VCaP (cell line): ENCODE results near the gene VIPR2.
"Not testable (repeated sequence)": the region's sequence is repeated elsewhere in the genome, so short reads cannot be mapped to it uniquely, and the experiment has no call there.

ENCODE experiments used
- H3K27ac ChIP-seq: fragments of 450-650 bp; 2 replicates; pipeline ENCODE4 v1.5.1; 2017
- TF ChIP-seq, protein P1 (sequence below): fragments of 450-650 bp; conservative IDR thresholded peaks from 2 replicates; pipeline ENCODE4 v1.5.1; 2017; ENCODE audit warnings: mild to moderate bottlenecking, moderate library complexity

Gene VIPR2

DNA sequence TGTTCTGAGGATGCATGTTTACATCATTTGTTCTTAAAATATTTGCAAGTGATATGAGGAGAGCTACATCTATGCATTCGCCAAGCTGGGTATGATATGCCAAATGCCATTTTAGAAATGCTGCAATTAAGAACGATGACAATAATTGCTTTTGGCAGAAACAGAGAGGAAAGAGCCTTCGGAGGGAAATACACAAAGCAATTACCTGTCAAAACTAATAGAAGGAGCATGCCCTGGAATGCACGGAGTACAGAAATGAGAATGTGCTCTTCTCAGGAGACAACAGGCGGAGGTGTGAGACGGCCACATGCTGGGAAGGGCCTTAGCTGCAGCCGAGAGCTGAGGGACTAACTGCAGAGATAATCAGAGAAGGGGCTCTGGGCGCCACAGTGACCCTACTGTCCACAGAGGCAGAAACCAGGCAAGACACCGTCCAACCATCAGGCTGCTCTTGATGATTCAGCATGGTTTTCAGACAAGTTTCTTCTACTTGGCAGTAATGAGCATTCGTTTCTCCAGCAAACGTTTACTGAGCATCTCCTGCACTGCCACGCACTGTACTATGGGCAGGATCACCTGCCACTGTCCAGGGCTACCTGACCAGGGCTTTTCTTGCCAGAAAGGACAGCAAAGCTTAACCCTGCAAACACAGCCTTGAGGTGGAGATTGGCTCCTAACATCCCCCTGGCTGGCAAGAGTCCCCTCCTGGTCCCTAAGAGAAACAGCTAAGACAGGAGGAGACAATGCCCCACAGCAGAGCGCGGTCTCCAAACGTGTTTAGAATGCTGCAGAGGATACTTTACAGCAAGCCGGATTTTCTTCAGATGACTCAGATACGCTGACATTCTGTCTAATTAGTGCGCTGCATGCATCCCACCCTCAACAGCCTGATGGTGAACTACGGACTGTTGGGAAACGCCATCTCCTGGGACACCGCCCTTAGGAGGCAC lies 18.1 kb downstream of the VIPR2 start:
- TF ChIP-seq, protein P1, sequence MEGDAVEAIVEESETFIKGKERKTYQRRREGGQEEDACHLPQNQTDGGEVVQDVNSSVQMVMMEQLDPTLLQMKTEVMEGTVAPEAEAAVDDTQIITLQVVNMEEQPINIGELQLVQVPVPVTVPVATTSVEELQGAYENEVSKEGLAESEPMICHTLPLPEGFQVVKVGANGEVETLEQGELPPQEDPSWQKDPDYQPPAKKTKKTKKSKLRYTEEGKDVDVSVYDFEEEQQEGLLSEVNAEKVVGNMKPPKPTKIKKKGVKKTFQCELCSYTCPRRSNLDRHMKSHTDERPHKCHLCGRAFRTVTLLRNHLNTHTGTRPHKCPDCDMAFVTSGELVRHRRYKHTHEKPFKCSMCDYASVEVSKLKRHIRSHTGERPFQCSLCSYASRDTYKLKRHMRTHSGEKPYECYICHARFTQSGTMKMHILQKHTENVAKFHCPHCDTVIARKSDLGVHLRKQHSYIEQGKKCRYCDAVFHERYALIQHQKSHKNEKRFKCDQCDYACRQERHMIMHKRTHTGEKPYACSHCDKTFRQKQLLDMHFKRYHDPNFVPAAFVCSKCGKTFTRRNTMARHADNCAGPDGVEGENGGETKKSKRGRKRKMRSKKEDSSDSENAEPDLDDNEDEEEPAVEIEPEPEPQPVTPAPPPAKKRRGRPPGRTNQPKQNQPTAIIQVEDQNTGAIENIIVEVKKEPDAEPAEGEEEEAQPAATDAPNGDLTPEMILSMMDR = no peak
- no peak overlapping the region for H3K27ac ChIP-seq

DNA sequence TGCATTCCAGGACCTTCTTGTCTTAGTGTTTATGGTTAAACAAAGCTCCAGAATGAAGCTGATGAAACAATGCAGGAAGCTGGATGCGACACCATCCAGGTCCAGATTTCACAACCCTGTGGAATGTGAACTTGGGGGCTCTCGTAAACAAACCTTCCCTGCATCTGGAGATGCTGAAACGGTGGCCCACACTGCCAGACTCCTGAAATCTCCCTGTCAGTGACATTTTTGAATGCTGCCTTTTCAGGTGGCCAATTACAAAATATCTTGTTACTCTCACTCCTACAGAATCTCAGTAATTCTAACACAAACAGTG lies 18.8 kb downstream of the VIPR2 start:
- H3K27ac ChIP-seq = no peak overlapping the region
- TF ChIP-seq, protein P1 = no peak

DNA sequence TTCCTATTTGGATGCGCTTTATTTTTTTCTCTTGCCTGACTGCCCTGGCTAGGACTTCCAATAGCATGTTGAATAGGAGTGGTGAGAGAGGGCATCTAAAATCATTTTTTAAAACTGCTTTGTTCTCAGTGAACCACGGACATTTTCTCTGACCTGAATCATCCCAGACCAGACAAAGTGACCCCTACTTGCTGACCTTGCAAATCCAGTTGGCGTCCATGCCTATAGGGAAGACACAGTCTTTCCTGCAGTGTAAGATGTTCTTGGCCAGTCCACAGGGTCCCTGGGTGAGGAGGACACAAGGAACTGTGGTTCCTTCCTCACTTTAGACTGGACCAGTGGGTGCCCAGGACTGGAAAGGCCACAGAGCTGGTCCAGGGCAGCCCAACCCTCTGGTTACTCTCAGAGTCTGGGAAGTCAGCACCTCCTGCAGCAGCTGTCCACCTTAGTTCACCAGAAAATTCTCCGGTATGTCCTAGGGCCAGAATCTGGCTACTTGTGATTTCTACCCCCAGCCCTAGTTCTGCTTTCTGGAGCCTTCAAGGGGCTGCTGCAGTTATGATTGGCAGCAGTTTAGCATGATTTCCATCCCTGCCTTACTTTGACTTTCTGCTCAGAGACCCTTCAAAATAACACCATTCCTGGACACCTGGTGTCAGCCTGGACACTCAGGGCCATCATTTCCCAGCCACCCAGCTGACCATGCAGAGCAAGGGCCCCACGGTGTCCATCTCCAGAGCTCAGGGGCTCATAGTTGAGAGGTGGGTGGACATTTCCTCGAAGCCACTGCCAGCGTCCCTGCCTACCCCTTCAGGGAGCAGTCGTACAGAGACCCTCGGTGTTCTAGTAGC lies 19.3 kb downstream of the VIPR2 start:
- no peak overlapping the region for H3K27ac ChIP-seq
- TF ChIP-seq, protein P1 = no peak

DNA sequence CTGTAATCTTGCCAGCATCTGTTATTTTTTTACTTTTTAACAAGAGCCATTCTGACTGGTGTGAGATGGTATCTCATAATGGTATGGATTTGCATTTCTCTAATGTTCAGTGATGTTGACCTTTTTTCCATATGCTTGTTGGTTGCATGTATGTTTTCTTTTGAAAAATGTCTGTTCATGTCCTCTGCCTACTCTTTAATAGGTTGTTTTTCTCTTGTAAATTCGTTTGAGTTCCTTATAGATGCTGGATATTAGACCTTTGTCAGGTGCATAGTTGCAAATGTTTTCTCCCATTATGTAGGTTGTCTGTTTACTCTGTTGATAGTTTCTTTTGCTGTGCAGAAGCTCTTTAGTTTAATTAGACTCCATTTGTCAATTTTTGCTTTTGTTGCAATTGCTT lies 20.9 kb downstream of the VIPR2 start:
- not testable (repeated sequence) for H3K27ac ChIP-seq

DNA sequence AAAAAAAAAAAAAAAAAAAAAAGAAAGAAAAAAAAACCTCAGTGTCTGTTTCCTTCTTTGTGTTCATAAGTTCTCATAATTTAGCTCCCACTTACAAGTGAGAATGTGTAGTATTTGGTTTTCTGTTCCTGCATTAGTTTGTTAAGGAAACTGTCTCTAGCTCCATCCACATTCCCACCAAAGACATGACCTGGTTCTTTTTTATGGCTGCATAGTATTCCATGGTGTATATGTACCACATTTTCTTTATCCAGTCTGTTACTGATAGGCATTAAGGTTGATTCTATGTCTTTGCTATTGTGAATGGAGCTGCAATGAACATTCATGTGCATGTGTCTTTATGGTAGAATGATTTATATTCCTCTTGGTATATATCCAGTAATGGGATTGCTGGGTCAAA lies 21.4 kb downstream of the VIPR2 start:
- H3K27ac ChIP-seq = not testable (repeated sequence)

DNA sequence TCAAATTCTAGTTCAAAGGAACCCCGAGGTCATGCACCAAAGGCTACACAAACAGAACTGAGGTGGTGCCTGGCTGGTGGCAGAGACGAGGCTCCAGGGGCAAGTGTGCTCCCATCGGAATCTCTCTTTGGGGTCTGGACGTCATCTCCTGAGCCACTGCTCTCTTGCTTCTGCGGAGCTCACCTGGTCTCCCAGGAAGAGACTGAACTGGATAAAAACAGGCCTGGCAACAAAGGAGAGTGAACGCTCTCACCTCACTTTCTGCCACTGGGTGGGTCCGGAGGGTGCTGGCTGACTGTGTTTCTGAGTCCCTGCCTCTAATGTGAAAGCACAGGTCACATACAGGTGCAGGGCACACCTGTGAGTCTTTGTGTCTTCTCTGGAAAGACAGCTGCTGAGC lies 22.4 kb downstream of the VIPR2 start:
- H3K27ac ChIP-seq = no peak overlapping the region
- TF ChIP-seq, protein P1 = no peak

DNA sequence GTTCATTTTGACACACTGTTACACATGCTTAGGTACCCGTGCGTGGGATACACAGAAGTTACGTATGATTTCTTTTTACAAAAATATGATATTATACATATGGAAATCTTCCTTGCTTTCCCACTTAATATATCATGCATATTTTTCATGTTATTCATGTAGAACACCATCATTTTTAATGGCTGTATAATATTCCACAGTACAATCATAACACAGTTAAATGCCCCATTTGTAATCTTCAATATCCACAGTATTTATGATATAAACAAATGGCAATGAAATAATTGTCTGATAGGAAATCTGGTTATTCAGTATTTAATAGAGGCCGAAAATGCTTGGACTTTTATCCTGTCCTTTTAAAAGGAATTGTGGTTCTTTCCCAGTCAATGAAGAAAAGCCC lies 23.2 kb downstream of the VIPR2 start:
- no peak overlapping the region for H3K27ac ChIP-seq
- TF ChIP-seq, protein P1 = no peak

DNA sequence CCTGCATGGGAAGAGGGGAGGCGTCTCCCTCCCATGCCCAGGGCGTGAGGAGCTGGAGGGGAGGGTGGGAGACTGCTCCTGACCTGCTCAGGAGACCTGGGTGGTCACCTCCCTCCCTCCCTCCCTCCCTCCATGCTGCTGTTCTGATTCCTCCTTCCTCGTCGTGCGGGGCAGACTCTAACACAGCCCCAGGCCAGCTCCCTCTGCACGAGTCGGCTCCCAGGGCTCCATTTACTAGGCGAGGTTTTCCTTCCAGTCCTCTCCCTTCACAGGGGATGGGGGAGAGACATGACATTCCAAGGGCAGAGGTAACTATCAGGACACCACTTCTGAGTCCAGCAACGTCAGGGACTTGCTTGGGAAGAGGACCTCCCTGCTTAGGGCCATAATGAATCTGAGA lies 23.6 kb downstream of the VIPR2 start:
- TF ChIP-seq, protein P1 = no peak
- H3K27ac ChIP-seq = no peak overlapping the region
